GM18502 (cell line): ENCODE results near the gene PDIK1L.
A peak's percentile ranks its signal among the peaks of the same experiment; 100 is the strongest.

ENCODE experiments used
- ATAC-seq: cut with Tn5 transposase; IDR thresholded peaks from one replicate; pipeline ENCODE4 v1.9.1; 2021; ENCODE audit warnings: mild to moderate bottlenecking; ENCODE audit not compliant: unreplicated experiment, poor library complexity

The PDIK1L gene

DNA sequence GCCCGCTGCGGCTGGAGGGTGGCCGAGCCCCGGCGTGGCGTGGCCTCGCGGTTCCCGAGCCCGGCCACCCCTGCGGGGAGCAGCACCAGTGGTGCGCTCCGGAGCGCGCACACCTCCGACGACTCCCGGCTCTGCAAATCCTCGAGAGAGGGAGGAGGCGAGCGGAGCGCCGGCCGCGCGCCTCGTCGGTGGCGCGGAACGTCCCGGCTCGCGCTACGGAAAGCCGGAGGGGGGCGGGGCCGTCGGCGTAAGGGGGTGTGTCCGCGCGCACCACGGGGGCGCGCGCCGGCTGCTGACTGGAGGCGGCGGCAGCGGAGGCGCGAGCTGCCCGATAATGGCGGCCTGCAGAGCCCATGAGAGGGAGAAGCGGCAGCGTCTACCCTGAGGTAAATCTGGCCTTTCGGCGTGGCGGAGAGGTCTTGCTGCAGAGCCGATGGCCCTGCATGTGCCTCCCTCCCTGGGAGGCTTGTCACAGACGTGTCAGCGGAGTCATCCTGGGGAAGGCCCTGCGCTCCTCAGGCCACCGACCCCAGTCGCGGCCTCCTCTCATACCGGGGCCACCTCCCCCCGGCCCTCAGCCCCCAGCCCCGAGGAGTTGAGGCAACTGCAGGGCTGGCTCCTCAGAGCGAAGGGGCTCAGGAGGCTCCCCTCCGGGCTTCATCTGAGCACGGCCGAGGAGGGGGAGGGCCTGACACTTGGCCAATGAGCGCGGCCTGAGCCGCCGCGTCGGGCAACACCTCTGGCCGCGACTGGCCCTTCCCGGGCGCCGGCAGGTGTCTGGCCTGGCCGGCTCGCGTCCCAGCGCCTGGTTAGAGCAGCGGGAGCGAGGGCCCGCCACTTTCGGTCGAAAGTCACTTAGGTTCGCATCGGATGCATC is at the start of gene PDIK1L:
PDIK1L (plus strand) TSS at position 295 of the 877 bp plus-strand sequence. CDS start 2,485 bp downstream, outside the sequence.
- peak; percentile 75 for ATAC-seq

DNA sequence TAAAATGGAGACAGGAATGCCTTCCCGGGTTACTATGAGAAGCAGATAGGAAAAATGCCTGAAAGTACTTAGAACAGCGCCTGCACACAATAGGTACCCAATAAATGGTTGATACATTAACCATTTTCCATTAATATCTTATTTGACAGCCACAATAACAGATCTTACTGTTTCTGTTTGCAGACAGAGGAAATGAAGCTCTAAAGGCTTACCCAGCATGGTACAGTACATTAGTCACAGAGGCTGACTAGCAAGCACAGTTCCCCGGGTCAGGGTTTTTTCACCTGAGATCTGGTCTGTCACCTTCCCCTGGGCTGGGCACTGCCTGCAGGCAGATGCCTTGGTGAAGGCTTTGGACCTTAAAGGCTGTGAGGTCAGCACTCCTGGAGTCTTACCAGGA is 47.1 kb upstream of the PDIK1L start:
- ATAC-seq = no peak

GRCh38 chr1:26066160-26066559 is 45.5 kb upstream of the PDIK1L start:
- no peak for ATAC-seq

- ATAC-seq = no peak
These were observed 44.8 kb upstream of the PDIK1L start for GRCh38 chr1:26066857-26067256.

DNA sequence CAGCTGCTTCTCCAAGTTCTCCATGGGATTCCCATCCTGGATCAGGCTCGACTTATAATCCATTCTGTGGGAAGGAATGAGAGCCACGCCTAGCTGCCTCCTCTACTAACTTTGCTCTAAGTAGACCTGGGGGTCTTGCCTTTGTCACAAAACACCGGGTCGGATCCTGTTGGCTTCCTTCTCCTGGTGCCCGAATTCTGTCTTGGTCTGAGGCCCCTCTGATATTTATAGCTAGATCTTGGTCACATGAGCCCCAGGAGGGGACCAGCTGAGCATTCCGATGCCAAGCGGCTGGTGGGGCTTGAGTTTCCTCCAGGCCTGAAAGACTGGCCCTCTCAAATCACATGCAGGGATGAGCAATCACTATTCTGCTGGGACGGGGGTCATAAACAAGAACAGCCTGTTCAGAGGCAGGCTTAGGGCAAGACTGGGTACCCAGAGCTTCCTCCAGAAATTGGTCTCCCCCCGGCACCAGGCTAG is 44.2 kb upstream of the PDIK1L start, which contains the start of gene TRIM63:
TRIM63 (minus strand) TSS at position 199 of the 480 bp plus-strand sequence; CDS start at position 63, 136 bp downstream.
- no peak for ATAC-seq

DNA sequence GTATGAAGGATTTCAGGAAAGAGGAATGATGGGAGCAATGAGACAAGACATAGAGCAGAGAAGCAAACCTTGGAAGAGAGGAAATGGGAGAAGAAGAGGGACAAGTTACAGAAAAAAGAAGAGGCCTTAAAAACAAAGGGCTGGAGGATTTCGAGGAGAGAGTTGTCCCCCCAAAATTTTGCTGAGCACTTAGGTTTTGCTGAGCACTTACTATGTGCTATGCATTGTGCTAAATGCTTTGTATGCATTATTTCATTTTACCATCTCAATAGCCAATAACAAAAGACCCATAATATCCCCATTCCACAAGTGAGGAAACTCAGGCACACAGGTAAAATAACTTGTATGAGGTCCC is 41.7 kb upstream of the PDIK1L start:
- ATAC-seq = no peak

DNA sequence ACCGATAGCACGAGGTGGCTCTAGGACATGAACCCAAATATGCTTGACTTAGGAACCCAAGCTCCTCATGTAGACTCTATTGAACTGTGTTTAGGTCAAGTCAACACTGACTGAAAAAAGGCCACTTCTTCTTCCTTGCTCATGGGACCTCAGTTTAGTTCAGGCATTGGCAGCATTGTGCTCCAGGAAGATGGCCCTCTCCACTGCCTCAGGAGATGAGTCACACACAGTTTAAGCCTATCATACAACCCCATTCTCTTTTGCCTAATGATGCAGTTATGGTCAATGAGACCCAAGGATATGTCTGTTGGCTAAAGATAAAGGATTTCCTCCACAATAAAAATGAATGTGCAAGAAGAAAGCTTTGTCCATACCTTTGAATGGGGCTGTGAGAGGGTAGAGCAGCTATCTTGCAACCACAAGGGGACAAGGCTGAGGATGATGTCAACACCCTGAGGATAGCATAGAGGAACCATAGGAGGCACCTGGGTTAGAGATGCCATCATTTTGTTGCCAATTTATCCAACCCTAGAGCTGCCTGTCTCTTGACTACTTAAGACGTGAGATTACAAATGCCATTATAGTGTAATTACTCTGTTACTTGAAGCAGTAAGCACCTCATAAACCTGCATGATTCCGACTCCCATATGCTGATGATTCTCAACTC is 41.2 kb upstream of the PDIK1L start:
- ATAC-seq = no peak

DNA sequence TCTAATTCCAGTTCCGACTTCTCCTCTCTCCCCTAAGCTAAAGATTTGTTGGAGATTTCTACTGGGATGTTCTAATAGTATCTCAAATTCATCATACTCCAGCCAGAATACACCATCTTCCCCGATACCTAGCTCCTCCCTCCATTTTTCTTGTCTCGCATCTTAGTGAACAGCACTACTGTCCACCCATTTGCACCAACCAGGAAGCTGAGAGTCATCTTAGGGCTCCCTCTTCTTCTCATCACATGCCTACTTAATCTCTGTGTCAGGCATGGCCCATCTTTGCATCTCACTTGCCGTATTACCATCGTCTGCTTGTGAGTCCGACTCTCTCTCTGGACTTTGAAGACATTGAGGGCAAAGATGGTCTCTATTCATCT is 40.7 kb upstream of the PDIK1L start:
- ATAC-seq = no peak

- ATAC-seq = no peak
These were observed 39.3 kb upstream of the PDIK1L start for GRCh38 chr1:26072305-26072704.

GRCh38 chr1:26075421-26076144 is 36.0 kb upstream of the PDIK1L start:
- ATAC-seq = no peak

- ATAC-seq = no peak
These were observed 34.1 kb upstream of the PDIK1L start for GRCh38 chr1:26077524-26077923.

GRCh38 chr1:26078286-26079177 is 33.1 kb upstream of the PDIK1L start:
- no peak for ATAC-seq

DNA sequence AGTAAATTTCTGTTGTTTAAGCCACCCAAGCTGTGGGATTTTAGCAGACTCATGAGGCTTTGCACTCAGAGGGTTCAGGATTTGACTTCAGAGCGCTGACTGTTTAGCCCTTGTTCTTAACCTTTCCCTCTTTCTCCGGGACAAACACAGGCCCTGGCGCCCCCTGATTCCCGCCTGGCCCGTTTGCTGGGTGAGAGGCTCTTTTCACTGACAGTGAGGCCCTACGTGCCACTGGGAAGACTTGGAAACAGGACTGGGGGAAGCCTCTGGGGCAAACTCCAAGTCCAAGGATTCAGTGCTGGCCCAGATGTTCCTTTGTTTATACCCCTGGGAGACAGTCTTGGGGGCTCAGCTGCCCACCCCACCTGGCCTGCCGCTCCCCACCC is 32.5 kb upstream of the PDIK1L start:
- ATAC-seq = no peak

- ATAC-seq = no peak
These were observed 31.4 kb upstream of the PDIK1L start for GRCh38 chr1:26079960-26080814.

DNA sequence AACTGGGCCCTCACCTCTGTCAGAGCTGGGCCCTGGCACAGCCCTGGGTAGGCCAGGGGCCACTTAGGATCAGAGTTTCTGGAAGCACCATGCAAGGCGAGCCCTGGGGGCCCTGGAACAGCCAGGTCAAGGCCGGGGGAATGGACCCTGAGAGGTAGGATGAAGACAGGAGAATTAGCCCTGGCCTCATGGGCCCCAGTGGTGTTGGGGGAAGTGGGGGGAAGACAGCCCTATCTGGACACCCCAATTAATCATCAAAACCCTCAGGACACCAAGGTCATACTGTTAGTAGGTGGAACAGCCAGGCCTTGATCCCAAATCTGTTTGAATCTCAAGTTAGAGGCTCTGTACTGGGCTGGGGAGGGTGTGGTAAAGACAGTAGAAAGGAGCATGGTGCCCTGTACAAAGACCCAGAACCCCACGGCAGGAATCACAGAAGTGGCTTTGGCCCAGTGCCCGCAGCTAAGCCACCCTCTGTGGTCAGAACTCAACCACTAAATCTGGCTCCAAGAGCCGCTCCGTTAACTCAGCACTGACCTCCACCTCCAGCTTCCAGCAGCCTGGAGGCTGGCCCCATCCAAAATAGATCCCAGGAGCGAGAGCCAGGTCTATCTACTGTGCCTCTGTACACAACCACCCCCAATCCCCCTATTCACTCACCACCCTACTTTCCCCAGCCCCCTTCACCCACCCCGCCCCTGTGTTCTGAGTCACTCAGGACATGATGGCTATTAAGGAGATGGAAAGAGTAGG is 30.2 kb upstream of the PDIK1L start:
- ATAC-seq = no peak

- no peak for ATAC-seq
These were observed 29.6 kb upstream of the PDIK1L start for GRCh38 chr1:26082020-26082350.

GRCh38 chr1:26083208-26083607 is 28.4 kb upstream of the PDIK1L start:
- ATAC-seq = no peak

DNA sequence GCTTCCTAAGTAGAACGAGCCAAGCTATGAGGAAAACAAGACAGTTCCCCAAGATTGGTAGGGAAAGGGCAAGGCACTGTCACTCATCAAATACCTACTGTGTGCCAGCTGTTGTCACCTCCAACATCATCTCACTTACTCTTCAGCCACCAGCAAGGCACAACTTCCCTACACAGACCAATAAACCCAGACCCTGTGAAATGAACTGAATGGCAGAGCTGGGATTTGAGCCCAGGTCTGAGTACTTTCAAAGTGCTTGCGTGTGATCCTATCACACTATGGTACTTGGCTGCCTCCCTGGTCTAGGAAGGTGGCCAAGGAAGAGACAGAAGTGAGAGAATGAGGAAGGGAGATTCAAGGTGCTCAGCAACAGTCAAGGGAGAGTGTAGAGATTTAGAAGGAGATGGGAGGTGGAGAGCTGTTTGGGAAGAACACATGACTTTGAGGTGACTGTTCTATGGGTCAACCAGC is 27.5 kb upstream of the PDIK1L start:
- no peak for ATAC-seq
